ENCODE measurements around the gene NPFF.

GRCh38 chr12:53552361-53553327, 45.4 kb upstream of the NPFF start:
- TF ChIP-seq CTCF (IDR thresholded peaks at IDR 0.05) (no peak), ETV6 (CRISPR knock-in tag; IDR thresholded peaks at IDR 0.05) (no peak), NFE2L1 (CRISPR knock-in tag; IDR thresholded peaks at IDR 0.05) (no peak), TEAD1 (CRISPR knock-in tag; IDR thresholded peaks at IDR 0.05) (no peak), USF1 (CRISPR knock-in tag; IDR thresholded peaks at IDR 0.05) (no peak), TEAD4 (CRISPR knock-in tag; IDR thresholded peaks at IDR 0.05) (no peak), ESRRA (CRISPR knock-in tag; IDR thresholded peaks at IDR 0.05; ENCODE audit: borderline replicate concordance) (no peak), NFYB (CRISPR knock-in tag; conservative IDR thresholded peaks at IDR 0.05; ENCODE audit: low read depth) (no peak), RELA (CRISPR knock-in tag; IDR thresholded peaks at IDR 0.05; ENCODE audit: borderline replicate concordance) (no peak), ZNF512 (CRISPR knock-in tag; IDR thresholded peaks at IDR 0.05; ENCODE audit: borderline replicate concordance) (no peak)
